Adipose tissue (tissue), 3 donors: Measurements from ENCODE around the gene TRIM38. TPM values are rescaled to one million over a fixed set of nuclear protein-coding genes. Genes with fewer than 3 reads are reported as not detected.
"Not testable (repeated sequence)": the region's sequence is repeated elsewhere in the genome, so short reads cannot be mapped to it uniquely, and the experiment has no call there.

Source experiments
- H3K27ac ChIP-seq: one replicate; pipeline ENCODE4 v1.5.1; 2013; ENCODE audit warnings: low read depth, low read length
- WGBS, 3 donors: extraction: QIAGEN DNeasy Blood & Tissue Kit; methylation state at CpG; one replicate each; pipeline ENCODE4 v1.1.7; 2013; 5-methylcytosine and 5-hydroxymethylcytosine counted together
- polyA plus RNA-seq, 3 donors: library from polyadenylated mRNA; stranded (reverse); fragments of 200-250 nt; gene quantifications; one replicate each; pipeline ENCODE4 v1.2.3, GENCODE V29; 2013
- donor health status: healthy with polysubstance abuse.
- donor health status: Bipolar disorder and iron deficiency.
- donor health status: healthy.

The TRIM38 gene
- polyA plus RNA-seq, 3 donors = 1.5 to 9.6 (median 3.2) TPM

DNA sequence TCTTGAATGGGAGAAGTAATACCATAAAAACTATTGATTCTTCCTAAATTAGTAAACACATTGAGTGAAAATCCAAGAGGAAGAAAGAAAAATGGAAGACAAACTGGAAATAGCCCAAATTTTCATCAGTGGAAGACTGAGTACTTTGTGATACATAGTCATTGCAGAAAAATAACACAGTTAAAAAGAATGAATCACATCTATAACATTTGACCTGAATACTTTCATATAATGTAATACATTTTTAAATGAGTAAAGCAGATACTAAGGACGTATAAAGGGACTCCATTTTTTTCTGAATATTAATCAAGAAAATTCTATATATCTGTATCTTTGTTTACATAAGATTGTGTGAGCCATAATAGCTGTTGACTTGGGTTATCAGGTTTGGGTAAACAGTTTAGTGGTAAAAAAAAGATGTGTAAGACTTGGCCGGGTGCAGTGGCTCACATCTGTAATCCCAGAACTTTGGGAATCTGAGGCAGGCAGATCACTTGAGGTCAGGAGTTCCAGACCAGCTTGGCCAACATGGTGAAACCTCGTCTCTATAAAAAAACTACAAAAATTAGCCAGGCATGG, 27.8 kb upstream of the TRIM38 start:
- H3K27ac ChIP-seq = no peak overlapping the region
- WGBS, 3 donors = 46 to 79% (median 74%) methylated on average over 3 of the region's 3 CpGs

DNA sequence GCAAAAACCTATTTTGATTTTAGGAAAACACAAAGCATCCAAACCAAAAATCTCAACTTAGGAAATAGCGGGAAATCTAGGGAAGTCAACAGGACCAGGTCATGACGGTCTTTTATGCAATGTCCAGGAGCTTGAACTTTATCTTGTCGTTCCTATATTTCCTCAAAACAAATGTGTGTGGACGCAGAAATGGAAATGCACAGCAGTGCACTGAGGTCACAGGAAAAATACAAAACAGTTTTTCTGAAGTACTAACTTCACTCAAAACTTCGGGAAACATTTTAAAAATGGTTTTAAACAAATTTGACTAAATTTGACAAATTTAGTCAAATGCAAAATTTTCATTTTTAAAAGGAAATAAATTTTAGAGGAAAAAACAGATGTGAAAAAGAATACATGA, 26.6 kb upstream of the TRIM38 start:
- 88 to 95% (median 91%) methylated on average over 5 of the region's 5 CpGs for WGBS, 3 donors
- no peak overlapping the region for H3K27ac ChIP-seq

DNA sequence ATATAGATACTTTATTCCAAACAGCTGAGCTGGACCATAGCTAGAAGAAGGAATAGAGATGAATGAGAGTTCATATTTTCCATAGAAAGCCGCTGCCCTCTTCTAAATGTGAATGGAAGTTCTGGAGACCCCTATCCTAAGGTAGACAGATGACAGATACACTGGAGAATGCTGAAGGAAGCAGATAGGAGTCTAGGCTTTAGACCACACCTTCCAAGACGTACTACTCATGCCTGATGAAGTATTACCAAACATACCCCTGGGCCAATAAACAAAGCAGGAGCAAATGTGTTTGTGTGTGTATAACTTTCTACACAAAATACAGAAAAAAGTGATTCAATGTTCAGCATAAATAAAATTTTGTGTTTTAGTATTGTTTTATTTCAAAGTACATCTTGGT, 23.0 kb upstream of the TRIM38 start:
- H3K27ac ChIP-seq = no peak overlapping the region
- WGBS, 3 donors = 75 to 85% (median 77%) methylated on average over 2 of the region's 2 CpGs

DNA sequence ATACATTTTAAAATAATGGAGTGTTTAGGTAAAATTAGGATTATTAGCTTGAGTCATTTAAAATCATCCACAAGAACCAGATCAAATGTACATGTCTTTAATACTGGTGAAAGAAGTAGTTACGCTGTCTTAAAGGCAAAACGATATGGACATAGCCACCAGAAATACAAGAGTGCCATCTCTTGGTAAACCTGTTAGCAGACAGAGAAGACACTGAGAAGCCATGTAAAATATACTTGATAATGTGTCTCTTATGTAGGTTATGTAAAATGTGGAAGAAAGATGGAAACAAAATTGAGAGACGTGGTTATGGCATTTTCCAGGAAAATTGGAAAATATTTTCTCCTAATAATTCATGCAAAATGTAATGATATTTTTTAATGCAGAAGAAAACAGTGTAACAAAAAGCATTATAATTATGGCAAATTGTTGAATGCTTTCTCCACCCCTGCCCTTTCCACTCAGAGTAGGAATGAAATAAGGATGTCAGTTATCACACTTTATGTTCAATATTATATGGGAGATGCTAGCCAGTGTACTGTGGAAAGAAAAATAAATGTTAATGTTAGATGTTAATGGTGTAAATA, 19.9 kb upstream of the TRIM38 start:
- H3K27ac ChIP-seq = no peak overlapping the region
- 34 to 38% (median 36%) methylated on average over 3 of the region's 3 CpGs for WGBS, 3 donors

DNA sequence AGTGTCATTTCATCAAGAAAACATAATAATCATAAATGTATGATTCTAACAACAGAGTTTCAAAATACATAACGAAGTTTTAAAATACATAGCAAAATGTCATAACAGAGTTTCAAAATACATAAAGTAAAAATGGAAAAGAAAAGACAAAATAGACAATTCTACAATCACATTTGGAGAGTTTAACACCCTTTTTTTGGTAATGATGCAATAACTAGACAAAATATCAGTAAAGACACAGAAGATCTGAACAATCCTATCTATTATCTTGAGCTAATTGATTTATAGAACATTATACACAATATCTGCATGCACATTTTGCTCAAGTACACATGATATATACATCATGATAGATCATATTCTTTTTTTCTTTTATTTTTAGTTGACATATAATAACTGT, 18.7 kb upstream of the TRIM38 start:
- 83 to 100% (median 85%) methylated on average over 1 of the region's 1 CpG for WGBS, 3 donors
- no peak overlapping the region for H3K27ac ChIP-seq

DNA sequence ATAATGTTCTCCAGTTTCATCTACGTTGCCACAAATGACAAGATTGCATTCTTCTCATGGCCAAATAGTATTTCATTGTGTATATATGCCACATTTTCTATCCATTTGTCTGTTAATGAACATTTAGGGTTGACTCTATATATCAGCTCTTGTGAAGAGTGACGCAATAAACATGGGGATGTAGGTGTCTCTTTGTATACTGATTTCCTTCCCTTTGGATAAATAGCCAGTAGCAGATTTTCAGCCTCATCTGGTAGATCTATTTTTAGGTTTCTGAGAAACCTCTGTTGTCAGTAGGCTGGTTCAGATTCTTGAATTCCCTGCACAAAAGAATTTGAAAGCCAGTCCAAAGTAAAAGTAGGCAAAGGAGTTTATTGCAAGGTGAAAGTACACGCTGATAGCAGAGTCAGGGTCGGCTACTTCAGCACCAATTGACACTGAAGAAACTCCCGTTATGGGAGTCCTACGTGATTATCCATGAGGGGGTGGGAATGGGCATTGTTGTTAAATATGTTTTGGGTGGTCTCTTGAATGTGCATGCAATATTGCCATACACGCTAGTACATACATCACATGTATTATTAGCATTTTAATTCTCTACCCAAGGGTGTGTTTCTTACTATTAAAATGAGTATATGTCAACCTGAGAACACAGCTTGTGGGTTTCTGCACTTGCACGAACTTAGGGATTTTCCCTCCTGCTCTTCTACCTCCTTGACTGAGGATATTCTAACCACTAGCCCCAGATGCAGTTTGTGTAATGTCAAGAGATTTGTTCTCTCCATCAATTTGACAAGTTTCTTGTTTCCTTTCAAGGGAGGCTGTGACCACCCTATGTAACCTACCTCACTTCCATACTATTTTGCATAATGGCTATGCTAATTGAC, 17.7 kb upstream of the TRIM38 start:
- 55 to 70% (median 70%) methylated on average over 8 of the region's 8 CpGs for WGBS, 3 donors
- H3K27ac ChIP-seq = no peak overlapping the region

DNA sequence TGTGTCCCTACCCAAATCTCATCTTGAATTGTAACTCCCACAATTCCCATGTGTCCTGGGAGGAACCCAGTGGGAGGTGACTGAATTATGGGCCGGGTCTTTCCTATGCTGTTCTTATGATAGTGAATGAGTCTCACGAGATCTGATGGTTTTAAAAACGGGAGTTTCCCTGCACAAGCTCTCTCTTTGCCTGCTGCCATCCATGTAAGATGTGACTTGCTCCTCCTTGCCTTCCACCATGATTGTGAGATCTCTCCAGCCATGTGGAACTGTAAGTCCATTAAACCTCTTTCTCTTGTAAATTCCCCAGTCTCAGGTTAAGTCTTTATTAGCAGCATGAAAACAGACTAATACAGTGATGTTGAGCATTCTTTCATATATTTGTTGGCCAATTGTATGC, 16.9 kb upstream of the TRIM38 start:
- 83 to 94% (median 87%) methylated on average over 3 of the region's 3 CpGs for WGBS, 3 donors
- H3K27ac ChIP-seq = not testable (repeated sequence)

DNA sequence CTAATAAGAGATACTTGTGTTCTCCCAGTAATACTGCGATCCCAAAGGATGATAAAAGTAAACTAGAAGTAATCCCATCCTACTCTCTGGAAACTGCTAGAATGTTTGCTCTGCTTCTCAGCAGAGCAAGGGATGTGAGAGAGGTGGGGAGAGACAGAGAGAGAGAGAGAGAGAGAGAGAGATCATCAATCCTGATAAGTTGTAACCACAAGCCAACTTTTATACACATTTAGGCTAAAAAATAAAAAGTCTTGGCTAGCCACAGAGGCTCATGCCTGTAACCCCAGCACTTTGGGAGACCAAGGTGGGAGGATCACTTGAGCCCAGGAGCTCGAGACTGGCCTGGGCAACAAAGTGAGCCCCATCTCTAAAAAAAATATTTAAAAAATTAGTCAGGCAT, 16.0 kb upstream of the TRIM38 start:
- 86 to 93% (median 93%) methylated on average over 2 of the region's 2 CpGs for WGBS, 3 donors
- H3K27ac ChIP-seq = no peak overlapping the region

DNA sequence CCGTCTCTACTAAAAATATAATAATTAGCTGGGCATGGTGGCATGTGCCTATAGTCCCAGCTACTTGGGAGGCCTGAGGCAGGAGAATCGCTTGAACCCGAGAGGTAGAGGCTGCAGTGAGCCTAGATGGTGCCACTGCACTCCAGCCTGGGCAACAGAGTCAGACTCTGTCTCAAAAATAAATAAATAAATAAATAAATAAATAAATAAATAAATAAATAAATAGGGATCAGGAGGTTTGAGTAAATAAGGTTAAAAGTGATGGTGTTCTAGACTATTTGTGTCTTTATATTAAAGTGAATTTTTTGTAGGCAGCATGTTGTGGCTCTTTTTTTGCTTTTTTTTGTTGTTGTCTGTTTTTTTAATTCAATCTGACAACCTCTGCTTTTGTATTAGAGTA, 15.1 kb upstream of the TRIM38 start:
- WGBS, 3 donors = 96 to 98% (median 98%) methylated on average over 3 of the region's 3 CpGs
- not testable (repeated sequence) for H3K27ac ChIP-seq

DNA sequence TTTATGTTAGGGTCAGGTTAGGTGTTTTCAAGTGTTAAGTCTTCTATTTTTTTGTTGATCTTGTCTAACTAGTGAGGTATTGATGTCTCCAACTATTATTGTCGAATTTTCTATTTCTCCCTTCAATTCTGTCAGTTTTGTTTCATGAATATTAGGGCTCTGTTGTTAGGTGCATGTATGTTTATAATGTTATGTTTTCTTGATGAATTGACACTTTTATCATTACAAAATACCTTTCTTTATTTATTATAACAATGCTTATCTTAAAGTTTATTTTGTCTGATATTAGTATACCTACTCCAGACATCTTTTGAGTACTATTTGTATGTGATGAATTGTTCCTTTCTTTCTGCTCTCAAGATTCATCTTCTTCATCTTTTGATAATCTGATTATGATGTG, 12.9 kb upstream of the TRIM38 start:
- H3K27ac ChIP-seq = no peak overlapping the region
- WGBS, 3 donors = 83 to 95% (median 90%) methylated on average over 1 of the region's 1 CpG

DNA sequence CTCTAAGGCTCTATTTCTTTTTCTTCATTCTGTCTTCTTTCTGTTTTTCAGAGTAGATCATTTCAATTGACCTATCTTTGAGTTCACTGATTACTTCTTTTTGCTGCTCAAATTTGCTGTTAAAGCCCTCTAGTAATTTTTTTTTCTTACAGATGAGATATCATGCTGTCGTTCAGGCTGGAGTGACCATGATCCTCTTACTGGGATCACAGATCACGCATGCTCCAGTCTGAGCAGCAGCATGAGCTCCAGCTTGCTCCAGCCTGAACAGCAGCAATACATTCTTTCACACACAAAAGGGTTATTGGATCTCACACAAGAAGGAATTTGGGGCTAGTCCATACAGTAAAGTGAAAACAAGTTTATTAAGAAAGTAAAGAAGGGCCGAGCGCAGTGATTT, 12.3 kb upstream of the TRIM38 start:
- WGBS, 3 donors = 78 to 82% (median 81%) methylated on average over 4 of the region's 4 CpGs
- H3K27ac ChIP-seq = no peak overlapping the region

DNA sequence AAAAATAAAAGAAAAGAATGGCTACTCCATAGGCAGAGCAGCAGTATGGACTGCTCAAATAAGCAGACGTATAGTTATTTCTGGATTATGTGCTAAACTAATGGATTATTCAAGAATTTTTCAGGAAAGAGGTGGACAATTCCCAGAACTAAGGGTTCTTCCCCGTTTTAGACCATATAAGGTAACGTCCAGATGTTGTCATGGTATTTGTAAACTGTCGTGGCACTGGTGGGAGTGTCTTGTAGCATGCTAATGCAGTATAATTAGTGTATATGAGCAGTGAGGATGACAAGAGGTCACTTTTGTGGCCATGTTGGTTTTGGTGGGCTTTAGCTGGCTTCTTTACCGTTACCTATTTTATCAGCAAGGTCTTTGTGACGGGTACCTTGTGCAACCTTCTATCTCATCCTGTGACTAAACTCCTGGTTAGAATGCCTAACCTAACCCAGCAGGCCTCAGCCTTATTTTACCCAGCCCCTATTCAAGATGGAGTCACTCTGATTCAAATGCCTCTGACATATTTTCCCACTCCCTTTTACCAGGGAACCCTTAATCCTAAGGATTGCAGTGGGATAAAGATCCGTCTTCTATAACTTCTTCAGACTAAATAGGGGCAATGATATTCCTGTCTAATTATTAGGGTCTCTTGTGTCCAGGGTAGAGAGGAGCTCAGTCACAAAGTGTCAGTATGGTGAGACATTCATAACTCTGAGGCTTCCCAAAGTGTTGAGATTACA, 11.1 kb upstream of the TRIM38 start:
- WGBS, 3 donors = 76 to 81% (median 81%) methylated on average over 7 of the region's 7 CpGs
- no peak overlapping the region for H3K27ac ChIP-seq

DNA sequence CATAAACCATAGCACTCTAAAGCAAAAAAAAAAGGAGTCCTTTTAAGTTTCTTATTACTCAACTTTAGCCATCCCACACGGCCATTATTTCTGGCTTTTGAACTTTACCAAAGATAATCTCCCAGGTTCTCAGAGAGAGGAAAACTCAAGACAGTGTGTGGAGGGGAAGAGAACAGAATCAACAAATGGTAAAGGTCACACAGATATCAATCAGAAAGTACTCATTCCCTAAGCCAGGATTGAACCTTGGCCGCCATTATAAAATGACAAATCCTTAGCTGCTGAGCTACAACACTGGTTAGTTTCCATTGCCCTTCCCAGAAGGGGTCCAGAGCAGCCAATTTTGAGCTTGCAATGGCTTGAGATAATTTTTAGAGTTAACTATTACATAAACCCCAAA, 10.1 kb upstream of the TRIM38 start:
- no peak overlapping the region for H3K27ac ChIP-seq
- 81 to 85% (median 82%) methylated on average over 2 of the region's 2 CpGs for WGBS, 3 donors

DNA sequence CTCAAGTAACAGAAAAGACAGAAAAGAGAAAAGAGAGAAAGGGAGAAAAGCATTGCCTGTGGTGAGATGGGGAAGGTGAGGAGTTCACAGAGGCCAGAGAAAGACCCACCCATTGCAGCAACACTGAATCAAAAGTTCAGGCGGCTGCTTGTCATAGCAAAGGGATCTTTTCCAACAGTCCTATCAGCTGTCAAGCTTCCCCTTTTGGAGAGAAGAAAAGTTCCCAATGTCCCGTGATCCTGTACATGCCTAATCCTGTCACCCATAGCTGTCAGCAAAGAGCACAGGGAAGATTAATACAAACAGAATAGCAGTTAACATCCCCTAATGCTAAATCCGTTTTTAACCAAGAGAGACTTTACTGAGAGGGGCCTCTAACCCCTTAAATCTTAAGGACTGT, 8.9 kb upstream of the TRIM38 start:
- H3K27ac ChIP-seq = no peak overlapping the region
- 70 to 84% (median 80%) methylated on average over 3 of the region's 3 CpGs for WGBS, 3 donors

DNA sequence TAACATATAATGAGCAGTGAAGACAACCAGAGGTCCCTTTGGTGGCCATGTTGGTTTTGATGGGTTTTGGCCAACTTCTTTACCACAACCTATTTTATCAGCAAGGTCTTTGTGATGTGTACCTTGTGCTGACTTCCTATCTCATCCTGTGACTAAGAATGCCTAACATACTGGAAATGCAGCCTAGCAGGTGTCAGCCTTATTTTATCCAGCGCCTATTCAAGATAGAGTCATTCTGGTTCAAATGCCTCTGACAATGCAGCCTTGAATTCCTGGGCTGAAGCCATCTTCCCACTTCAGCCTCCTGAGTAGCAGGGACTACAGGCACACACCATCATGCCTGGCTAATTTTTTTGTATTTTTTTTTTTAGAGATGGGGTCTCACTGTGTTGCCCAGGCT, 7.8 kb upstream of the TRIM38 start:
- 10 to 73% (median 67%) methylated on average over 1 of the region's 1 CpG for WGBS, 3 donors
- H3K27ac ChIP-seq = no peak overlapping the region

DNA sequence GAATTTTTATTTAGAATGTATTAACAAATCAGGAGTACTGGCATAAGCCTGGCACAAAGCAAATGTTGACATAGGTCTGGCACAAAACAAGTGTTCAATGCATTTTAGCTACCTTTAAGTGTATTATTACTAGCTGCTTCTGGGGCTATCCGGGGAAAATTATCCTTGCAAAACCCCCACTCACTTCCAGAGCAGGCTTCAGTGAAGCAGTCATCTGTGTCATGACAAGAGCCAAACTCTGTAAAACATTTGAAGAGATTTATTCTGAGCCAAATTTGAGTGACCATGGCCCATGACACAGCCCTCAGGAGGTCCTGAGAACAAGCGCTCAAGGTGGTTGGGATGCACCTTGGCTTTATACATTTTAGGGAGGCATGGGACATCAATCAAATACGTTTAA, 6.4 kb upstream of the TRIM38 start:
- no peak overlapping the region for H3K27ac ChIP-seq
- 70 to 78% (median 70%) methylated on average over 3 of the region's 3 CpGs for WGBS, 3 donors

DNA sequence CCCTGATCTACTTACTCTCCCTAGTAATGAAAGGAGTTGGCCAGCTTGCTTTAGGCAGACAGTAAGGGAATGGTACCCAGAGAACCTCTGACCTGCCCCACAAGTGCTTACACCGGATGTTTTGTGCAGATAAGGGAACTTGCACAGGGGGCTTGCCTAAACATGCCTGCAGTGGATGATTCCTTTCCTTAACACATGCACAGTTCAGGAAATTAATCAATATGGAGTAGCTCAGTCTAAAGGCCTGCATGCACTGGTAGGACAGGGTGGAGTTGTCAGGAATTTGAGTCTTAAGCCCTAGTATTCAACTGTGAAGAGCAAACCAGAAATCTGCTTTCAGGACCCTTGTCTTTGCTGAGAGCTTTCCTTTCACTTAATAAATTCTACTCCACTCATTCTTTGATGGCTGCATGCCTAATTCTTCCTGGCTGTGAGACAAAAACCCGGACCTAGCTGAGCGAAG, 3.9 kb upstream of the TRIM38 start:
- no peak overlapping the region for H3K27ac ChIP-seq
- WGBS, 3 donors = 67 to 82% (median 78%) methylated on average over 3 of the region's 3 CpGs

DNA sequence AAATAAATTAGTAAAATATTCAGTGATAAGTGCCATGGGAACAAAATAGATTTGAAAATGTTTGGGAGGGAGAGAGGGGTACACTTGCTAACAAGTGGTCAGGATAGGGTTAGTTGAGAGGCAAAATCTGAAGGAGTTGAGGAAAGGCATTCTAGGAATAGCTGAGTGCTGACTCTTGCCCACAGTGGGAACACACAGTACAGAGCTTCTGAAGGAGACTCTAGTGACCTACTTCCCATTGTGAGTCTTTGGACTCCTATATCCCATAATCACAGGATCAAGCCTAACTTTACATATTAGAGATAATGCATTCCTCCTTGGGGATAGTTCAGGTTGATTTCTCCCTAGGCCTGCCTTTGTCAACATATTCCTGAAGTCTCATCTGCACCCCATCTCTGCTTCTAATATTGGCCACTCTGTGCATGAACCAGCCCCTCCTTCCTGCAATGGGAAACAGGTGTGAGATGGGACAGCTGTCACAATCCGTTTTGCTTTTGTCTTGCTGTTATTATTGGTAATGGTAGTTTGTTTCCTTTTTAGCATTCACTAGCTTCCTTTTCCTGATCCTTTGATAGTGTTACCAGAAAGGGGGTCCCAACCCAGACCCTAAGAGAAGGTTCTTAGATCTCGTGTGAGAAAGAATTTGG, 2.6 kb upstream of the TRIM38 start:
- no peak overlapping the region for H3K27ac ChIP-seq
- 51 to 59% (median 53%) methylated on average over 2 of the region's 2 CpGs for WGBS, 3 donors
